K562 (cell line): ENCODE results near the gene MED22. TPM values are rescaled to one million over a fixed set of nuclear protein-coding genes. Genes with fewer than 3 reads are reported as not detected.

Experiments used
- CBX8 ChIP-seq: fragments of 200-600 bp; sonication (generic); IDR thresholded peaks from 2 replicates; pipeline ENCODE4 v1.6.1; 2012; ENCODE audit warnings: borderline replicate concordance, mixed run types, low read depth, mild to moderate bottlenecking, moderate library complexity, mixed read lengths, low read length, control low read depth, inconsistent platforms; ENCODE audit not compliant: poor library complexity, severe bottlenecking; ENCODE audit errors: extremely low read depth
- CHD7 ChIP-seq: fragments of 200-600 bp; sonication (generic); IDR thresholded peaks from one replicate; pipeline ENCODE4 v1.6.1; 2012; ENCODE audit warnings: mild to moderate bottlenecking, low read depth, low read length, inconsistent platforms
- E2F1 ChIP-seq: sonication (generic); formaldehyde crosslinking; IDR thresholded peaks from 2 replicates; pipeline ENCODE4 v1.8.1; 2023; ENCODE audit warnings: mild to moderate bottlenecking, missing genetic modification reagents, moderate library complexity
- HSF4 ChIP-seq: fragments of 250-450 bp; sonication (Bioruptor Pico); IDR thresholded peaks from 2 replicates; pipeline ENCODE4 v2.1.2; 2022; ENCODE audit warnings: mild to moderate bottlenecking, moderate library complexity, borderline replicate concordance
- KAT2B ChIP-seq: IDR thresholded peaks from one replicate; pipeline ENCODE4 v1.6.1; 2012; ENCODE audit warnings: low read depth, mild to moderate bottlenecking, control low read depth, inconsistent platforms, low read length, moderate library complexity
- PHF8 ChIP-seq: fragments of 200-600 bp; sonication (generic); IDR thresholded peaks from 2 replicates; pipeline ENCODE4 v1.6.1; 2012; ENCODE audit warnings: mixed run types, mild to moderate bottlenecking, inconsistent platforms, low read length, moderate library complexity, borderline replicate concordance
- PML ChIP-seq: IDR thresholded peaks from 2 replicates; pipeline ENCODE4 v1.6.1; 2012; ENCODE audit warnings: low read length, inconsistent platforms
- SRSF7 ChIP-seq: fragments of 200-400 bp; formaldehyde crosslinking; optimal IDR thresholded peaks from 2 replicates; pipeline ENCODE3; 2017; ENCODE audit warnings: mild to moderate bottlenecking, low read depth, low read length
- TBP ChIP-seq: optimal IDR thresholded peaks from 2 replicates; pipeline ENCODE3; 2011; ENCODE audit warnings: low read depth, low read length, improper control_type of control experiment
- TEAD1 ChIP-seq, 2 experiments: fragments of 450-650 bp in 1 of 2; sonication (generic) in 1 of 2; formaldehyde crosslinking; IDR thresholded peaks; 2 replicates each; pipeline versions ENCODE4 v1.4.0 to v1.8.0; 2020 to 2022; ENCODE audit warnings: mild to moderate bottlenecking in 2 of 2, missing genetic modification reagents in 1 of 2
- ZNF277 ChIP-seq: fragments of 250-450 bp; sonication (Bioruptor Pico); IDR thresholded peaks from 2 replicates; pipeline ENCODE4 v1.8.0; 2022; ENCODE audit warnings: inconsistent platforms, mild to moderate bottlenecking, moderate library complexity, borderline replicate concordance
- polyA plus RNA-seq, 8 experiments: library from polyadenylated mRNA; depleted of rRNA in 4 of 8; stranded (reverse) in 5 of 8; unstranded in 3 of 8; fragments of >200 nt; fragmentation: Nextera tagmentation in 2 of 8; fragmentation: Illumina TruSeq in 1 of 8; extraction: Ambion mirVana in 2 of 8; extraction: Trizol in 1 of 8; gene quantifications; 2 replicates each; pipeline versions ENCODE4 v1.2.1 to v1.2.3, GENCODE V29; 2011 to 2014; ENCODE audit warnings: inconsistent platforms in 1 of 8, missing spikeins in 1 of 8
- total RNA-seq, 7 experiments: library from RNA; depleted of rRNA in 6 of 7; stranded (reverse); fragments of >200 nt in 6 of 7; fragmentation: Illumina TruSeq in 2 of 7; extraction: Trizol in 2 of 7; gene quantifications; 2 replicates each; pipeline versions ENCODE4 v1.2.1 to v1.2.3, GENCODE V29; 2011 to 2021; ENCODE audit warnings: low replicate concordance in 1 of 7

The MED22 gene
- total and polyA plus RNA-seq, 9 of the 15 experiments (the other 6 are each of a cell fraction or from before 2014, with no cell fraction given), result 0.73 to 35.6 (median 22.3) TPM

GRCh38 chr9:133375724-133376654 is 28.1 kb upstream of the MED22 start, which contains the start of the genes STKLD1 and SURF4 (continued):
- TF ChIP-seq CHD7, result no peak
- TF ChIP-seq PML, result 0 out of 2 replicates have a peak, but pooled peaks have one; percentile 26
- no peak for TF ChIP-seq SRSF7
- peak; percentile 86 for TF ChIP-seq TBP
- TF ChIP-seq ZNF277 (CRISPR knock-in tag), result no peak
- peak; percentile 50 for TF ChIP-seq E2F1
- TF ChIP-seq PHF8, result peak; percentile 94; the same call in 1 of the 2 replicates
- no peak for TF ChIP-seq HSF4 (CRISPR knock-in tag)
- TF ChIP-seq TEAD1 (CRISPR knock-in tag; IDR thresholded peaks at IDR 0.05), result peak in 1 of 2 experiments; percentile 89; a peak in 1 of 4 replicates
- TF ChIP-seq CBX8, result no peak
- no peak for TF ChIP-seq KAT2B
